ENCODE measurements around the gene C1orf105. TPM values are rescaled to one million over a fixed set of nuclear protein-coding genes. Genes with fewer than 3 reads are reported as not detected.

Gene C1orf105
- total RNA-seq, 1 donor from 2014 or later, result not detected

GRCh38 chr1:172456344-172456769 is 35.9 kb downstream of the C1orf105 start:
- DNase-seq (ENCODE audit: low read depth in 2 of 2), result no peak

- DNase-seq (ENCODE audit: low read depth in 2 of 2), result no peak
Measured at GRCh38 chr1:172457479-172458130, 37.1 kb downstream of the C1orf105 start.

GRCh38 chr1:172460177-172460576 is 39.7 kb downstream of the C1orf105 start:
- no peak for DNase-seq (ENCODE audit: low read depth in 2 of 2)

GRCh38 chr1:172460887-172461315 is 40.4 kb downstream of the C1orf105 start:
- DNase-seq (ENCODE audit: low read depth in 2 of 2), result no peak

GRCh38 chr1:172465617-172466016 is 45.1 kb downstream of the C1orf105 start:
- no peak for DNase-seq (ENCODE audit: low read depth in 2 of 2)

GRCh38 chr1:172466795-172467407 is 46.4 kb downstream of the C1orf105 start:
- DNase-seq (ENCODE audit: low read depth in 2 of 2), result no peak

GRCh38 chr1:172467446-172467845 is 47.0 kb downstream of the C1orf105 start:
- DNase-seq (ENCODE audit: low read depth in 2 of 2), result no peak

GRCh38 chr1:172468296-172468695 is 47.8 kb downstream of the C1orf105 start:
- no peak for DNase-seq (ENCODE audit: low read depth in 2 of 2)

- DNase-seq (ENCODE audit: low read depth in 2 of 2), result no peak
Measured at GRCh38 chr1:172469717-172470116, 49.2 kb downstream of the C1orf105 start.

GRCh38 chr1:172470149-172470548 is 49.7 kb downstream of the C1orf105 start:
- DNase-seq (ENCODE audit: low read depth in 2 of 2), result no peak

GRCh38 chr1:172471666-172472065 is 51.2 kb downstream of the C1orf105 start:
- DNase-seq (ENCODE audit: low read depth in 2 of 2), result no peak

- no peak for DNase-seq (ENCODE audit: low read depth in 2 of 2)
Measured at GRCh38 chr1:172472495-172472894, 52.0 kb downstream of the C1orf105 start.

GRCh38 chr1:172473302-172473701 is 52.8 kb downstream of the C1orf105 start:
- DNase-seq (ENCODE audit: low read depth in 2 of 2), result no peak

GRCh38 chr1:172473842-172474241 is 53.4 kb downstream of the C1orf105 start:
- no peak for DNase-seq (ENCODE audit: low read depth in 2 of 2)

GRCh38 chr1:172476218-172476811 is 55.8 kb downstream of the C1orf105 start:
- DNase-seq (ENCODE audit: low read depth in 2 of 2), result no peak

- DNase-seq (ENCODE audit: low read depth in 2 of 2), result no peak
Measured at GRCh38 chr1:172477216-172477615, 56.7 kb downstream of the C1orf105 start.

GRCh38 chr1:172477741-172478140 is 57.3 kb downstream of the C1orf105 start:
- DNase-seq (ENCODE audit: low read depth in 2 of 2), result no peak

GRCh38 chr1:172478485-172478884 is 58.0 kb downstream of the C1orf105 start:
- no peak for DNase-seq (ENCODE audit: low read depth in 2 of 2)

- no peak for DNase-seq (ENCODE audit: low read depth in 2 of 2)
Measured at GRCh38 chr1:172480431-172480830, 59.9 kb downstream of the C1orf105 start.

GRCh38 chr1:172482044-172482443 is 61.6 kb downstream of the C1orf105 start:
- DNase-seq (ENCODE audit: low read depth in 2 of 2), result no peak

GRCh38 chr1:172483448-172483847 is 63.0 kb downstream of the C1orf105 start:
- no peak for DNase-seq (ENCODE audit: low read depth in 2 of 2)

- DNase-seq (ENCODE audit: low read depth in 2 of 2), result no peak
Measured at GRCh38 chr1:172484252-172484651, 63.8 kb downstream of the C1orf105 start.

- DNase-seq (ENCODE audit: low read depth in 2 of 2), result no peak
Measured at GRCh38 chr1:172485626-172486025, 65.1 kb downstream of the C1orf105 start.

Measured in lung microvascular endothelial cell (primary cell).